HG02938 (cell line): Measurements from ENCODE around the gene MIGA2.
A peak's percentile ranks its signal among the peaks of the same experiment; 100 is the strongest.
"Not testable (repeated sequence)": the region's sequence is repeated elsewhere in the genome, so short reads cannot be mapped to it uniquely, and the experiment has no call there.

Experiments
- ATAC-seq: cut with Tn5 transposase; IDR thresholded peaks from one replicate; pipeline ENCODE4 v1.9.1; 2021; ENCODE audit warnings: mild to moderate bottlenecking, moderate library complexity; ENCODE audit not compliant: unreplicated experiment

MIGA2 gene, protein sequence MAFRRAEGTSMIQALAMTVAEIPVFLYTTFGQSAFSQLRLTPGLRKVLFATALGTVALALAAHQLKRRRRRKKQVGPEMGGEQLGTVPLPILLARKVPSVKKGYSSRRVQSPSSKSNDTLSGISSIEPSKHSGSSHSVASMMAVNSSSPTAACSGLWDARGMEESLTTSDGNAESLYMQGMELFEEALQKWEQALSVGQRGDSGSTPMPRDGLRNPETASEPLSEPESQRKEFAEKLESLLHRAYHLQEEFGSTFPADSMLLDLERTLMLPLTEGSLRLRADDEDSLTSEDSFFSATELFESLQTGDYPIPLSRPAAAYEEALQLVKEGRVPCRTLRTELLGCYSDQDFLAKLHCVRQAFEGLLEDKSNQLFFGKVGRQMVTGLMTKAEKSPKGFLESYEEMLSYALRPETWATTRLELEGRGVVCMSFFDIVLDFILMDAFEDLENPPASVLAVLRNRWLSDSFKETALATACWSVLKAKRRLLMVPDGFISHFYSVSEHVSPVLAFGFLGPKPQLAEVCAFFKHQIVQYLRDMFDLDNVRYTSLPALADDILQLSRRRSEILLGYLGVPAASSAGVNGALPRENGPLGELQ

GRCh38 chr9:129036241-129036922 is at the start of gene MIGA2:
Gene MIGA2, plus strand, starts transcription at chr9:129036626. Its CDS starts 3,969 bp downstream, at chr9:129040595.
- ATAC-seq: peak; percentile 97

GRCh38 chr9:128986671-128987070 is 49.8 kb upstream of the MIGA2 start:
- ATAC-seq: no peak

DNA sequence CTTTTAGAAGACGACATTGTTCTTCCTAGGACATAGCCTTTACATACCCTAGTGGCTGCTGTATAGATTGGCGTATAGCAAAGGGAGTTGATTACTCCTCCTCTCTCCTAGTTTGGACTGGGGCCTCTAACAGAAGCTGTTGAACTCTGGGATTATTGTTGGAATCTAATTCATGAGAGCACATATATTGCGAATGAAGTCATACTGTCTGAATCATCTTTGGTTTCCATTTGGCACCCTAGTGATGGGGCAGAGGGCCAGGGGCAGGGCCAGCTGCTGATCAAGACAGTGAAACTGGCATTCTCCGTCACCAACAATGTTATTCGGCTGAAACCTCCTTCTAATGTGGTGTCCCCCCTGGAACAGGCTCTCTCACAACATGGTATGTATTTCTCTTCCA is 48.6 kb upstream of the MIGA2 start:
- ATAC-seq: no peak

GRCh38 chr9:128992995-128993394 is 43.4 kb upstream of the MIGA2 start:
- no peak for ATAC-seq

DNA sequence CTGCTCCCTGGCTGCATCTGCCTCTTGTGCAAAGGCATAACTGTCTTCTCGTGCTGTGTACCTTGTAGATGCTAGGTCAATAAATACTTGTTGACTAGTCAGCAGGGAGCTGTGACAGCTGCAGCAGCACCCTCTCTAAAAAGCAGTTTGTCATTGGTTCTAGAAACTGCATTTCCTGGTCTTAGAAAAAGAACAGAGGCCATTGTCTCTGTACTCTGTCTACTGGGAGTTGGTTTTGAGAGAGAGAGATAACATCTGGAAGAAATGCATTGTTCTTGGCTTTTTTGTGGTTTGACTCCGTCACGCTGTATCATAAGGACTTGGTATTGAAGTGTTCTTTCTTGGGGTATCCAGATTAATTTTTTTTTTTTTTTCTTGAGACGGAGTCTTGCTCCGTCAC is 40.6 kb upstream of the MIGA2 start:
- no peak for ATAC-seq

DNA sequence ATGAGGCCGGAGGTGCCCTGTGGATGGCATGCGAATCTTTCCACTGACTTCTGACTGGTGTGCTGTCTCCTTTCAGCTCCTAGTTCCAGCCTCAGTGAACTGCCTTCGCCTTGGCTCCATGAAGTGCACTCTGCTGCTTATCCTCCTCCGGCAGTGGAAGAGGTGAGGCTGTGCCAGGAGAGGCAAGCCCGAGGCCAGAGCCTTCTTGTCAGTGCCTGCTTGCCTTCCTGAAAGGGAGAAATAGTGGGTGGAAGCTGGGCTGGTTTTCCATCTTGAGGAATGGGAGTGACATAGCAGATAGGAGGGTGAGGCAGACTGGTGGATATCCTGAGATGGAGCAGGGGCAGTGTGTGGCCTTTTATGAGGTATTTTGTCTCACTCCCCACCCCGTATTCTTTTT is 38.0 kb upstream of the MIGA2 start:
- no peak for ATAC-seq

- no peak for ATAC-seq
Measured at GRCh38 chr9:128999581-129000206, 36.7 kb upstream of the MIGA2 start.

GRCh38 chr9:129001504-129002325 is 34.7 kb upstream of the MIGA2 start:
- ATAC-seq: no peak

DNA sequence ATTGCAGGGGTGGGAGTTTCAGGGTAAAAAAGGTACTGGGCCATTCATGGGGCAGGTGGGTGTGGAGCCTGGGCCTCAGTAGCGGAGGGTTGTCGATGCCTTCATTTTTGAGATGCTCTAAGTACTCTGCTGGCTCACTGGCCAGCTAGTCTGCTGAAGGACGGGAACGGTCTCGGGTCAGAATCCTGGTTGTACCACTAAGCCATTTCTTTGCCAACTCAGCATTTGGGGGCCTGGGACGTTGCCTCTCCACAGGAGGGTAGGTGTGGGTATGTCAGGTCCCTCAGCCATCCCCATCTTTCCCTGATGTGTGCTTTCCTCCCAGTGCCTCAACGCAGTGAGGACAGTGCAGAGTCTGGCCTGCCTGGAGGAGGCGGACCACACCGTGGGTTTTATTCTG is 33.4 kb upstream of the MIGA2 start:
- no peak for ATAC-seq

DNA sequence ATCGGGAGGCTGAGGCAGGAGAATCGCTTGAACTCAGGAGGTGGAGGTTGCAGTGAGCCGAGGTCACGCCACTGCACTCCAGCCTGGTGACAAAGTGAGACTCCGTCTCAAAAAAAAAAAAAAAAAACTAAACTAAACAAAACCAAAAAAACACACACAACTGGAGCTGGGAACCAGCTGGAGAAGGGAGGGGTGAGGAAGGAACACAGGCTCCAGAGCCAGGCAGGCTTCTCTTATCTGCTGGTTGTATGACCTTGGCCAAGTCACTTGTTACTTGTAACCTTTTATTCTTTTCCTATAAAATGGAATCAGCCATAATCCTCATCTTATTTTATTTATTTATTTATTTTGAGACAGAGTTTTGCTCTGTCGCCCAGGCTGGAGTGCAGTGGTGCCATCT is 32.3 kb upstream of the MIGA2 start:
- not testable (repeated sequence) for ATAC-seq

DNA sequence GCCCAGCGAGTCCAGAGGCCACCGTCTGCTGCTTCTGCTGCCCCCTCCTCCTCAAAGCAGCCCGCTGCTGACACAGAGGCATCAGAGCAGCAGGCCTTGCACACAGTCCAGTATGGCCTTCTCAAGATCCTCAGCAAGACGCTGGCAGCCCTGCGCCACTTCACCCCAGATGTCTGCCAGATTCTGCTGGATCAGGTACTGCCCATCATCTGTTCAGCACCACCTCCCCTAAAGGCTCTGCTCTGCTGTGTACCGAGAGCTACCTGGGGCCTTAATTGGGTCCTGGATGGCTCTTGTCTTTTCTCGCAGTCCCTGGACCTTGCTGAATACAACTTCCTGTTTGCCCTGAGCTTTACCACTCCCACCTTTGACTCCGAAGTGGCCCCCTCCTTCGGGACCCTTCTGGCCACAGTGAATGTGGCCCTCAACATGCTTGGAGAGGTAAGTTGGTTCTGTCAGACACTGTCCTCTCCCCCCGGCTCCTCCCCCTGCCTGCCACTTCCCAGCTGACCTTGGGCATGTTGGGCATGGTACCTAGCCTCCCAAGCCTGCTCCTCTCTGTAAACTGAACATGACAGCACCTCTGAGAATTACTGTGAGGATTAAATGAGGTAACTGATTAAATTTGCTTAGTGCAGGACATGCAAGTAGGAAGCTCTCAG is 31.0 kb upstream of the MIGA2 start:
- ATAC-seq: no peak

GRCh38 chr9:129006328-129007034 is 29.9 kb upstream of the MIGA2 start:
- no peak for ATAC-seq

GRCh38 chr9:129007035-129007765 is 29.2 kb upstream of the MIGA2 start:
- ATAC-seq: no peak

- no peak for ATAC-seq
Measured at GRCh38 chr9:129007766-129008468, 28.5 kb upstream of the MIGA2 start.

- no peak for ATAC-seq
Measured at GRCh38 chr9:129008469-129008965, 27.9 kb upstream of the MIGA2 start.

DNA sequence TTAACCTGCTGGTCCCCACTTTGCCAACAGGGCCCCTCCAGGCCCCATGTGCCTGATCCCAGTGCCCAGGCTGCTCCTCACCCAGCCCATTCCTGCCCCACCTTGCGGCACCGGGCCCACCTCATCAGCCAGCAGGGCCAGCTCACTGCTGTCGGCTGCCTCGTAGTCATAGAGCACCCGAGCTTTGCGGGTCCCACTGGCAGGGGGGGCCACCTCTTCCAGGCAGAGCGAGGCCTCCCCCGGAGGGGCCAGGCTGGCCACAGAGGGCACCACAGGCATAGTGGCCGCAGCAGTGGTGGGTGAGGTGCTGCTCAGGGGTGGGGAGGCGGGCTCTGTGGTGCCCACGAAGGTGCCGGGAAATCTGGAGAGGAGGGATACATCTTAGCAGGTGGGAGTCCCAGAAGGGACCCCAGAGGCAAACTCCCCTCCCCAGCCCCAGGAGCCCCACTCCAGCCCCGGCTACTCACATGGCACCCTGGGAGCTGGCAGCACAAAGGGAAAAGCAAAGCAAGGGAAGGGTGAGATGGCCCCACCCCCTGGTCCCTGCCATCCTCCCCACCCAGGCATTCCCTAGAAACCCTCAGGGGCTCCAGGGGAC is 27.3 kb upstream of the MIGA2 start:
- ATAC-seq: no peak

DNA sequence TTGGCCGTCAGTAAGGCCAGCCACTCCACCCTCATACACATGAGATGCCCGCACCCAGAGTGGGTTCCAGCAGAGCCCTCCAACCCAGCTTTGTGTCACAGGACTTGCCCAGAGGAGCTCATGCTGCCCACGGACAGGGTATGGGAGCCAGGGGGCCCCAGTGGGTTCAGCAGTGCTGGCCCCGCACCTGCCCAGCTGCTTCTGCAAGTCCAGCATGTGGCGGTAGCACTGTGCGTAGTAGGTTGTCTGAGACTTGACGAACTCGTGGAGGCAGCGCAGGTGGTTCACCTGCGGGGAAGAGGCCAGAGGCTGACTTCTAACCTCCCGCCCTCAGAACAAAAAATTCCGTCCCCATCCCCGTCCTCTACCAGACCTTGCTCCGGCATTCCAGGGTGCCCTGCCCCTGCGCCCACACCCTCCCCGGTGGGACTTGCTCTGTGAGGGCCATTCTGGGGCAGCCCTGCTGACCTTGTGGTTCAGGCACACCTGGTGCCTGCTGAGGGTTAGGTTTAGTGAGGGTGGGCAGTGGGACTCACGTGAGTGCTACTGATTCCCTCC is 26.8 kb upstream of the MIGA2 start:
- no peak for ATAC-seq
